ENCODE results near the gene TMEM225B.

TMEM225B gene

DNA sequence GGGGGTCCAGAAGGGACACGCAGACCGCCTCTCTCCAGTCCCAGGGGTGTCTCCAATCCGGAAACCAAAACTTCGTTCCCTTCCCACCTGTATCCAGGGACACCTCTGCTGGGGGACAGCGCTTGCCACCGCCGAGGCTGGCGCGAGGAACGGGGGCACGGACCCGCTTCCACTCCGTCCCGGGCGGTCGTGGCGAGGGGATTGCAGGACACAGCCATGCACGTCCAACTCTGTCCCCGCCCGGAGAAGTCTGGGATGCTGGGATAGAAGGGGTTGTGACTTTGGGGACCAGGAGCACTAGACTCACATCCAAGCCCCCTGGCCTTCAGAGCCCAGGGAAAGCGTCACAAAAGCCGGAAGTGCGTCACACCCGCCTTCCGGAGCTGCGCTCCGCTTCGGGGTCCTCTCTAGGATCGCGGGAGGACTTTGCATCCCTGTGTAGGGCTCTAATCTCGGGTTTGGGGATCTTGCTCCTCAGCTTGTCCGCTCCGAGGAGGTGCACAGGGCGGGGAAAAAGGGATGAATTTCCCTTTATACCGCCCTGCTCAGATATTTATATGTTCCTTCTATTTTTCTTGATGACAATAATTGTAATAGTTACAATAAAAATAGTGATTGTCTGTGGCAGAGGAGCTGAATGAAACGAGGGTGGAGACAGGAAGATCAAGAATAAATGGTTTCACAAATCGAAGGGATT, 46.2 kb upstream of the TMEM225B start, which contains the start of gene FAM200A (continued):
- no peak for TF ChIP-seq ZNF157 (tag by site-specific recombination; IDR thresholded peaks at IDR 0.05)
- TF ChIP-seq ZNF513 (tag by site-specific recombination; IDR thresholded peaks at IDR 0.05): no peak
- no peak for TF ChIP-seq ZNF19 (tag by site-specific recombination; IDR thresholded peaks at IDR 0.05; ENCODE audit: low read depth)
- TF ChIP-seq ZNF843 (tag by site-specific recombination; IDR thresholded peaks at IDR 0.05): peak; percentile 34; the same call in 1 of the 2 replicates
- TF ChIP-seq, protein P1, sequence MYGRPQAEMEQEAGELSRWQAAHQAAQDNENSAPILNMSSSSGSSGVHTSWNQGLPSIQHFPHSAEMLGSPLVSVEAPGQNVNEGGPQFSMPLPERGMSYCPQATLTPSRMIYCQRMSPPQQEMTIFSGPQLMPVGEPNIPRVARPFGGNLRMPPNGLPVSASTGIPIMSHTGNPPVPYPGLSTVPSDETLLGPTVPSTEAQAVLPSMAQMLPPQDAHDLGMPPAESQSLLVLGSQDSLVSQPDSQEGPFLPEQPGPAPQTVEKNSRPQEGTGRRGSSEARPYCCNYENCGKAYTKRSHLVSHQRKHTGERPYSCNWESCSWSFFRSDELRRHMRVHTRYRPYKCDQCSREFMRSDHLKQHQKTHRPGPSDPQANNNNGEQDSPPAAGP (tag by site-specific recombination; IDR thresholded peaks at IDR 0.05): no peak; the same call in 1 of the 2 replicates
- peak; percentile 84 for TF ChIP-seq ZBTB10 (tag by site-specific recombination; IDR thresholded peaks at IDR 0.05)
- no peak for TF ChIP-seq BCL11A (tag by site-specific recombination; IDR thresholded peaks at IDR 0.05; ENCODE audit: low read depth)
- no peak for TF ChIP-seq ZNF768 (tag by site-specific recombination; IDR thresholded peaks at IDR 0.05)
- TF ChIP-seq ZSCAN30 (tag by site-specific recombination; IDR thresholded peaks at IDR 0.05): peak; percentile 52; the same call in 1 of the 2 replicates
- TF ChIP-seq SETDB1 (IDR thresholded peaks at IDR 0.05; ENCODE audit: insufficient read length, low read length): no peak
- TF ChIP-seq GLIS1 (tag by site-specific recombination; IDR thresholded peaks at IDR 0.05): peak; percentile 47; the same call in 1 of the 2 replicates
- no peak for TF ChIP-seq ZNF433 (tag by site-specific recombination; IDR thresholded peaks at IDR 0.05; ENCODE audit: low read depth)
- no peak for TF ChIP-seq ZNF132 (tag by site-specific recombination; IDR thresholded peaks at IDR 0.05; ENCODE audit: borderline replicate concordance)
- TF ChIP-seq ZNF354C (tag by site-specific recombination; IDR thresholded peaks at IDR 0.05; ENCODE audit: borderline replicate concordance, low read depth): no peak
- TF ChIP-seq, protein P2, sequence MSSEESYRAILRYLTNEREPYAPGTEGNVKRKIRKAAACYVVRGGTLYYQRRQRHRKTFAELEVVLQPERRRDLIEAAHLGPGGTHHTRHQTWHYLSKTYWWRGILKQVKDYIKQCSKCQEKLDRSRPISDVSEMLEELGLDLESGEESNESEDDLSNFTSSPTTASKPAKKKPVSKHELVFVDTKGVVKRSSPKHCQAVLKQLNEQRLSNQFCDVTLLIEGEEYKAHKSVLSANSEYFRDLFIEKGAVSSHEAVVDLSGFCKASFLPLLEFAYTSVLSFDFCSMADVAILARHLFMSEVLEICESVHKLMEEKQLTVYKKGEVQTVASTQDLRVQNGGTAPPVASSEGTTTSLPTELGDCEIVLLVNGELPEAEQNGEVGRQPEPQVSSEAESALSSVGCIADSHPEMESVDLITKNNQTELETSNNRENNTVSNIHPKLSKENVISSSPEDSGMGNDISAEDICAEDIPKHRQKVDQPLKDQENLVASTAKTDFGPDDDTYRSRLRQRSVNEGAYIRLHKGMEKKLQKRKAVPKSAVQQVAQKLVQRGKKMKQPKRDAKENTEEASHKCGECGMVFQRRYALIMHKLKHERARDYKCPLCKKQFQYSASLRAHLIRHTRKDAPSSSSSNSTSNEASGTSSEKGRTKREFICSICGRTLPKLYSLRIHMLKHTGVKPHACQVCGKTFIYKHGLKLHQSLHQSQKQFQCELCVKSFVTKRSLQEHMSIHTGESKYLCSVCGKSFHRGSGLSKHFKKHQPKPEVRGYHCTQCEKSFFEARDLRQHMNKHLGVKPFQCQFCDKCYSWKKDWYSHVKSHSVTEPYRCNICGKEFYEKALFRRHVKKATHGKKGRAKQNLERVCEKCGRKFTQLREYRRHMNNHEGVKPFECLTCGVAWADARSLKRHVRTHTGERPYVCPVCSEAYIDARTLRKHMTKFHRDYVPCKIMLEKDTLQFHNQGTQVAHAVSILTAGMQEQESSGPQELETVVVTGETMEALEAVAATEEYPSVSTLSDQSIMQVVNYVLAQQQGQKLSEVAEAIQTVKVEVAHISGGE (tag by site-specific recombination; conservative IDR thresholded peaks at IDR 0.05; ENCODE audit: low read depth): peak; percentile 93
- no peak for TF ChIP-seq ZNF664 (tag by site-specific recombination; IDR thresholded peaks at IDR 0.05)
- no peak for TF ChIP-seq ZNF23 (tag by site-specific recombination; IDR thresholded peaks at IDR 0.05; ENCODE audit: borderline replicate concordance)
- TF ChIP-seq ZNF623 (tag by site-specific recombination; IDR thresholded peaks at IDR 0.05): no peak

All from HEK293 (cell line).